Measurements from ENCODE around the gene DENND4B. TPM values are rescaled to one million over a fixed set of nuclear protein-coding genes. Genes with fewer than 3 reads are reported as not detected.

DENND4B gene
- total and polyA plus RNA-seq, 4 donors, result 9.7 to 27.2 (median 11.6) TPM

- H3K4me3 ChIP-seq (ENCODE audit: low read depth in 1 of 3, low read length in 3 of 3), result no peak overlapping the region
- WGBS, result 95% methylated on average over 14 of the region's 14 CpGs
- no peaks in the 10 kb centered on the region for H3K27me3 ChIP-seq (ENCODE audit: control insufficient read depth in 4 of 4, insufficient read depth in 4 of 4, low read length in 3 of 4)
- peaks cover 11 to 75% (median 48%) of the 10 kb centered on the region in 4 donors for H3K36me3 ChIP-seq (ENCODE audit: control insufficient read depth in 4 of 4, insufficient read depth in 3 of 4, low read depth in 1 of 4, low read length in 3 of 4)
- no peaks in the 10 kb centered on the region for H3K4me1 ChIP-seq (ENCODE audit: control insufficient read depth in 4 of 4, insufficient read depth in 4 of 4, low read length in 3 of 4)
- H3K9me3 ChIP-seq (ENCODE audit: control insufficient read depth in 4 of 4, low read length in 3 of 4), result no peaks in the 10 kb centered on the region
- no peak for DNase-seq (ENCODE audit: low spot score)
- H3K9ac ChIP-seq (ENCODE audit: low read depth in 1 of 2, low read length in 2 of 2), result no peak overlapping the region
- no peak overlapping the region for H3K27ac ChIP-seq (ENCODE audit: low read depth in 1 of 2, low read length in 2 of 2)
- TF ChIP-seq ZBTB33 (IDR thresholded peaks at IDR 0.05) (no peak), CTCF (IDR thresholded peaks at IDR 0.05; ENCODE audit: low read depth, low read length, missing input control) (no peak), GABPA (IDR thresholded peaks at IDR 0.05 in 1 of 2, conservative IDR thresholded peaks at IDR 0.05 in 1 of 2) (no peak), NR2F2 (IDR thresholded peaks at IDR 0.05) (no peak)
Observed at GRCh38 chr1:153933430-153933829, 13.1 kb downstream of the DENND4B start.

- H3K4me1 ChIP-seq (ENCODE audit: control insufficient read depth in 4 of 4, insufficient read depth in 4 of 4, low read length in 3 of 4), result no peaks in the 10 kb centered on the region
- no peak overlapping the region for H3K4me3 ChIP-seq (ENCODE audit: low read depth in 1 of 3, low read length in 3 of 3)
- no peak overlapping the region for H3K9ac ChIP-seq (ENCODE audit: low read depth in 1 of 2, low read length in 2 of 2)
- WGBS, result 97% methylated on average over 18 of the region's 18 CpGs
- no peaks in the 10 kb centered on the region for H3K27me3 ChIP-seq (ENCODE audit: control insufficient read depth in 4 of 4, insufficient read depth in 4 of 4, low read length in 3 of 4)
- H3K27ac ChIP-seq (ENCODE audit: low read depth in 1 of 2, low read length in 2 of 2), result no peak overlapping the region
- DNase-seq (ENCODE audit: low spot score), result no peak
- H3K36me3 ChIP-seq (ENCODE audit: control insufficient read depth in 4 of 4, insufficient read depth in 3 of 4, low read depth in 1 of 4, low read length in 3 of 4), result peaks cover 10 to 70% (median 43%) of the 10 kb centered on the region in 4 donors
- no peaks in the 10 kb centered on the region for H3K9me3 ChIP-seq (ENCODE audit: control insufficient read depth in 4 of 4, low read length in 3 of 4)
- TF ChIP-seq MAX (IDR thresholded peaks at IDR 0.05) (no peak), RXRA (IDR thresholded peaks at IDR 0.05) (no peak), RAD21 (IDR thresholded peaks at IDR 0.05) (no peak), TAF1 (conservative IDR thresholded peaks at IDR 0.05) (no peak), FOXA2 (IDR thresholded peaks at IDR 0.05) (no peak), SP1 (IDR thresholded peaks at IDR 0.05) (no peak)
Observed at GRCh38 chr1:153932156-153933131, 14.1 kb downstream of the DENND4B start.
